GM20000 (cell line): ENCODE data around the gene UNC50.
A peak's percentile ranks its signal among the peaks of the same experiment; 100 is the strongest.

Source experiments
- DNase-seq: peaks from one replicate; pipeline ENCODE4 v3.0.0; 2012; ENCODE audit warnings: low spot score
- TF ChIP-seq, protein P1 (sequence below): IDR thresholded peaks from 2 replicates; pipeline ENCODE4 v1.5.1; 2012; ENCODE audit warnings: mild to moderate bottlenecking, control low read depth; ENCODE audit errors: extremely low read depth, missing control alignments

Gene UNC50

GRCh38 chr2:98563394-98563793, 45.0 kb upstream of the UNC50 start:
- DNase-seq, result no peak
- TF ChIP-seq, protein P1, sequence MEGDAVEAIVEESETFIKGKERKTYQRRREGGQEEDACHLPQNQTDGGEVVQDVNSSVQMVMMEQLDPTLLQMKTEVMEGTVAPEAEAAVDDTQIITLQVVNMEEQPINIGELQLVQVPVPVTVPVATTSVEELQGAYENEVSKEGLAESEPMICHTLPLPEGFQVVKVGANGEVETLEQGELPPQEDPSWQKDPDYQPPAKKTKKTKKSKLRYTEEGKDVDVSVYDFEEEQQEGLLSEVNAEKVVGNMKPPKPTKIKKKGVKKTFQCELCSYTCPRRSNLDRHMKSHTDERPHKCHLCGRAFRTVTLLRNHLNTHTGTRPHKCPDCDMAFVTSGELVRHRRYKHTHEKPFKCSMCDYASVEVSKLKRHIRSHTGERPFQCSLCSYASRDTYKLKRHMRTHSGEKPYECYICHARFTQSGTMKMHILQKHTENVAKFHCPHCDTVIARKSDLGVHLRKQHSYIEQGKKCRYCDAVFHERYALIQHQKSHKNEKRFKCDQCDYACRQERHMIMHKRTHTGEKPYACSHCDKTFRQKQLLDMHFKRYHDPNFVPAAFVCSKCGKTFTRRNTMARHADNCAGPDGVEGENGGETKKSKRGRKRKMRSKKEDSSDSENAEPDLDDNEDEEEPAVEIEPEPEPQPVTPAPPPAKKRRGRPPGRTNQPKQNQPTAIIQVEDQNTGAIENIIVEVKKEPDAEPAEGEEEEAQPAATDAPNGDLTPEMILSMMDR, result no peak

DNA sequence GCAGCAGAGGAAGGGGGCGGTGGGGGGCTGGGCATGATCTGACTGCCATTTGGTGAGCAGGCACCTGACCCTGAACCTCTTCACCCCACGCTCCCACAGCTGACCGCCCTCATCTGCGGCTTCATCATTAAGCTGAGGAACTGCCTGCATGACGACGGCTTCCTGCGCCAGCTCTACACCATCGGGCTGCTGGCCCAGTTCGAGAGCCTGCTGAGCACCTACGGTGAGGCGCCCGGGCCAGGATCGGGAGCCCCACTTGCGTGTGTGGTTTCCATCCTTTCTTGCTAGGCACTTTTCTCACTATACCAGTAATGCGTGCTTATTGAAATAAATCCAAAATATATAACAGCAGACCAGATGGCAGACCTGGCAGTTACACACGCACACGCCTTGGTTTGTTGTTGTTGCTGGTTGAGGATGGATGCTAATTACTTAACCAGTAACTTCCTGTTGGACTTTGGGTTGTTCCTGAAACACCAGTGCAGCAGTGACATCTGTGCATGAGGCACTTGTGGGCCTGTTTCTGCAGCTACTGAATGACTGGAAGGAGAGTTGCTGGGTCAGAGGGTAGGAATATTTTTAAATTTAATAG, 43.8 kb upstream of the UNC50 start:
- no peak for DNase-seq
- TF ChIP-seq, protein P1, result no peak

DNA sequence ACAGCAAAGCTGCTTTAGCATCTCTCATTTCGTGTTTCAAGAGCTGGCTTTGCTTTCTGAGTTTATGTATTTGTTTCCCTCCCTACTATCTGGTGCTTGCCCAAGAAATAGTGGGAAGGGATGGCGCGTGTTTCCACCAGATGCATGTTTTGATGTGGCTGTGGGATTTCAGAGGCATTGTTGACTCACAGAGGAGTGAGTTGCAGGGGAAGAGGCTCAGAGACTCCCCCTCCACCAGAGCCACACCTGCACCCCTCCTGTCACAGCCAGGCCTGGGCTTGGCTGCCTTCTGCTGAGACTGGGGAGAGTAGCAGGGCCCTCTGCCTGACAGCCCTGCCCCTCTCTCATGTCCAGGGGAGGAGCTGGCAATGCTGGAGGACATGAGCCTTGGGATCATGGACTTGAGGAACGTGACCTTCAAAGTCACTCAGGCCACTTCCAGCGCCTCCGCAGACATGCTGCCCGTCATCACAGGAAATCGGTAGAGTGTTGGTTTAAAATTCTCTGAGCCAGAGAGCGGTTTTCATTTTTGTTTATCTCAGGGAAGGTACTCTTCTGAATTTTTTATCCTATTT, 43.0 kb upstream of the UNC50 start:
- TF ChIP-seq, protein P1, result no peak
- no peak for DNase-seq

GRCh38 chr2:98565941-98566340, 42.4 kb upstream of the UNC50 start:
- no peak for DNase-seq
- TF ChIP-seq, protein P1, result no peak

- TF ChIP-seq, protein P1, result no peak
- no peak for DNase-seq
Observed at GRCh38 chr2:98568161-98568956, 40.0 kb upstream of the UNC50 start.

GRCh38 chr2:98569197-98569793, 39.1 kb upstream of the UNC50 start:
- DNase-seq, result peak; percentile 79
- TF ChIP-seq, protein P1, result peak; percentile 64

- TF ChIP-seq, protein P1, result no peak
- no peak for DNase-seq
Observed at GRCh38 chr2:98569915-98570314, 38.5 kb upstream of the UNC50 start.
